HepG2 (cell line): ENCODE results near the gene HDLBP. TPM values are rescaled to one million over a fixed set of nuclear protein-coding genes. Genes with fewer than 3 reads are reported as not detected.
A peak's percentile ranks its signal among the peaks of the same experiment; 100 is the strongest.

Experiments
- CAMTA2 ChIP-seq: sonication (generic); formaldehyde crosslinking; IDR thresholded peaks from 2 replicates; pipeline ENCODE4 v1.4.0; 2020; ENCODE audit warnings: mild to moderate bottlenecking, missing genetic modification reagents, borderline replicate concordance
- DNMT1 ChIP-seq: sonication (generic); formaldehyde crosslinking; IDR thresholded peaks from 2 replicates; pipeline ENCODE4 v1.5.1; 2020; ENCODE audit warnings: mild to moderate bottlenecking, missing genetic modification reagents
- EEA1 ChIP-seq: sonication (generic); formaldehyde crosslinking; IDR thresholded peaks from 2 replicates; pipeline ENCODE4 v1.5.1; 2020; ENCODE audit warnings: mild to moderate bottlenecking, missing genetic modification reagents, borderline replicate concordance
- FOSL2 ChIP-seq: sonication (generic); formaldehyde crosslinking; IDR thresholded peaks from 2 replicates; pipeline ENCODE4 v1.4.0; 2020; ENCODE audit warnings: missing genetic modification reagents
- FOXM1 ChIP-seq: sonication (generic); formaldehyde crosslinking; IDR thresholded peaks from 2 replicates; pipeline ENCODE4 v1.5.0; 2020; ENCODE audit warnings: missing genetic modification reagents
- GABPA ChIP-seq, 2 experiments: IDR thresholded peaks; 2 replicates each; pipeline ENCODE4 v1.6.1; 2011 to 2016; ENCODE audit warnings: low read depth in 2 of 2, low read length in 1 of 2, missing biosample characterization in 1 of 2, missing genetic modification characterization in 1 of 2
- GABPB1 ChIP-seq: IDR thresholded peaks from 2 replicates; pipeline ENCODE4 v1.6.1; 2016; ENCODE audit warnings: mild to moderate bottlenecking, missing genetic modification reagents, moderate library complexity, missing compliant biosample characterization
- GTF2F1 ChIP-seq: fragments of 150-350 bp; IDR thresholded peaks from 2 replicates; pipeline ENCODE4 v1.6.1; 2014; ENCODE audit warnings: low read length
- HES4 ChIP-seq: sonication (generic); formaldehyde crosslinking; IDR thresholded peaks from 2 replicates; pipeline ENCODE4 v1.9.0; 2021; ENCODE audit warnings: mild to moderate bottlenecking, missing genetic modification reagents, borderline replicate concordance
- HIVEP1 ChIP-seq: sonication (generic); formaldehyde crosslinking; IDR thresholded peaks from 2 replicates; pipeline ENCODE4 v1.4.0; 2020; ENCODE audit warnings: mild to moderate bottlenecking, missing genetic modification reagents
- IRX3 ChIP-seq: sonication (generic); formaldehyde crosslinking; IDR thresholded peaks from 2 replicates; pipeline ENCODE4 v1.8.1; 2023; ENCODE audit warnings: mild to moderate bottlenecking, low read depth, missing genetic modification reagents, borderline replicate concordance
- MYC ChIP-seq: sonication (generic); formaldehyde crosslinking; IDR thresholded peaks from 2 replicates; pipeline ENCODE4 v1.9.0; 2021; ENCODE audit warnings: missing genetic modification reagents, borderline replicate concordance
- NAIF1 ChIP-seq: sonication (generic); formaldehyde crosslinking; IDR thresholded peaks from 2 replicates; pipeline ENCODE4 v1.5.0; 2020; ENCODE audit warnings: mild to moderate bottlenecking, missing genetic modification reagents, borderline replicate concordance
- NR2F6 ChIP-seq, 2 experiments: IDR thresholded peaks; 2 replicates each; pipeline ENCODE4 v1.6.1; 2016; ENCODE audit warnings: antibody characterized with exemption in 1 of 2, mild to moderate bottlenecking in 1 of 2
- REL ChIP-seq: sonication (generic); formaldehyde crosslinking; conservative IDR thresholded peaks from 2 replicates; pipeline ENCODE4 v1.8.0; 2022; ENCODE audit warnings: mild to moderate bottlenecking, missing genetic modification reagents, moderate library complexity
- ZFAT ChIP-seq: sonication (generic); formaldehyde crosslinking; conservative IDR thresholded peaks from 2 replicates; pipeline ENCODE4 v1.8.1; 2023; ENCODE audit warnings: missing genetic modification reagents, inconsistent platforms
- ZFP37 ChIP-seq: sonication (generic); formaldehyde crosslinking; IDR thresholded peaks from 2 replicates; pipeline ENCODE4 v1.4.0; 2020; ENCODE audit warnings: missing genetic modification reagents, borderline replicate concordance
- ZFP41 ChIP-seq: sonication (generic); formaldehyde crosslinking; IDR thresholded peaks from 2 replicates; pipeline ENCODE4 v1.4.0; 2020; ENCODE audit warnings: mild to moderate bottlenecking, missing genetic modification reagents, borderline replicate concordance
- ZNF160 ChIP-seq: sonication (generic); formaldehyde crosslinking; IDR thresholded peaks from 2 replicates; pipeline ENCODE4 v1.8.0; 2022; ENCODE audit warnings: mild to moderate bottlenecking, inconsistent platforms, missing genetic modification reagents
- ZNF274 ChIP-seq: sonication (generic); formaldehyde crosslinking; IDR thresholded peaks from 2 replicates; pipeline ENCODE4 v1.5.1; 2020; ENCODE audit warnings: mild to moderate bottlenecking, missing genetic modification reagents
- ZNF335 ChIP-seq: sonication (generic); formaldehyde crosslinking; IDR thresholded peaks from 2 replicates; pipeline ENCODE4 v1.4.0; 2020; ENCODE audit warnings: missing genetic modification reagents
- ZNF33B ChIP-seq: sonication (generic); formaldehyde crosslinking; IDR thresholded peaks from 2 replicates; pipeline ENCODE4 v1.5.1; 2020; ENCODE audit warnings: mild to moderate bottlenecking, missing genetic modification reagents
- ZNF879 ChIP-seq: sonication (generic); formaldehyde crosslinking; IDR thresholded peaks from 2 replicates; pipeline ENCODE4 v1.8.1; 2023; ENCODE audit warnings: missing genetic modification reagents
- polyA plus RNA-seq, 8 experiments: library from polyadenylated mRNA; depleted of rRNA in 3 of 8; stranded (reverse) in 7 of 8; unstranded in 1 of 8; fragments of >200 nt; fragmentation: Illumina TruSeq in 4 of 8; extraction: Trizol in 4 of 8; gene quantifications; 2 replicates each; pipeline versions ENCODE4 v1.2.1 to v1.2.3, GENCODE V29; 2011 to 2016; ENCODE audit warnings: low read depth in 4 of 8, missing spikeins in 1 of 8, mixed read lengths in 1 of 8; ENCODE audit not compliant: insufficient read depth in 1 of 8
- total RNA-seq, 5 experiments: library from RNA; depleted of rRNA; stranded (reverse); fragments of >200 nt; fragmentation: Illumina TruSeq; extraction: Trizol; gene quantifications; 2 replicates each; pipeline ENCODE4 v1.2.3, GENCODE V29; 2016; ENCODE audit warnings: low read depth in 1 of 5
- TF ChIP-seq, protein P1 (sequence below): IDR thresholded peaks from 2 replicates; pipeline ENCODE4 v1.6.1; 2016
- TF ChIP-seq, protein P2 (sequence below): sonication (generic); formaldehyde crosslinking; IDR thresholded peaks from 2 replicates; pipeline ENCODE4 v1.5.0; 2020; ENCODE audit warnings: mild to moderate bottlenecking, missing genetic modification reagents
- TF ChIP-seq, protein P3 (sequence below): sonication (generic); formaldehyde crosslinking; IDR thresholded peaks from 2 replicates; pipeline ENCODE4 v1.8.0; 2022; ENCODE audit warnings: mild to moderate bottlenecking, missing genetic modification reagents, moderate library complexity

HDLBP gene
- total and polyA plus RNA-seq, 2 of the 13 experiments (the other 11 are each of a cell fraction or from before 2014, with no cell fraction given): 464 to 707 TPM

DNA sequence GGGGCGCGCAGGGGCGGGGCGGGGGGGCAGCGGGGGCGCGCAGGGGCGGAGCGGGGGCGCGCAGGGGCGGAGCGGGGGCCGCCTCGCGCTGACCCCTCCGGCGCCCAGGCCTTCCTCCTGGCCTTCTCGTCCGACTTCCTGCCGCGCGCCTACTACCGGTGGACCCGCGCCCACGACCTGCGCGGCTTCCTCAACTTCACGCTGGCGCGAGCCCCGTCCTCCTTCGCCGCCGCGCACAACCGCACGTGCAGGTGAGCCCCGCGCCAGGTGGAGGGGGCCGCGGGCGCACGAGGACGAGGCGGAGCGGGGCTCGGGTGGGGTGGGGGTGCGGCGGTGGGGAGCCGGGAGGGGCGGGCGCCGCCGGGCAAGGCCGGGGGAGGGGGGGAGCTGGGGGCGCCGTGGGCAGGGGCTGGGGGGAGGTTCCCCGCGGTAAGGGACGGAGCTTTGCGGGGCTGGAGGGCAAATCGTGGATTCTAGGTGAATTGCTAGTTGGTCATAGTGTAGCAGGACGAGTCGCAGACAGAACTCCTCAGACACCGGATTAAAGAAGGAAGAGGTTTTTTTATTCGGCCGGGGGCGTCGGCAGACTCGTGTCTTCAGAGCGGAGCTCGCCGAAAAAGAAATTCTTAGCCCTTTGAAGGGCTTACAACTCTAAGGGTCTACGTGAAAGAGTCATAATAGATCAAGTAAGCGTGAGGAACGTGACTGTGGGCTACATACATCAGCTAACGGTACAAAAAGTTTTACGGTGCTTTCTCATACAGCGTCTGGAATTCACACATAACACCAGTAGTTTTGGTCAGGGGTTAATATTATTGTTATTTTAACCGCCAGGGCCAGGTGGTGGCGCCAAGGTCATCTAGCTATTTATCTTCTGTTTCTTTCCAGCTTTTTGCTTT, 97.1 kb downstream of the HDLBP start (continued):
- TF ChIP-seq NAIF1 (CRISPR knock-in tag) (peak; percentile 11; the same call in 1 of the 2 replicates), REL (CRISPR knock-in tag) (peak; percentile 41; the same call in 1 of the 2 replicates), ZNF335 (0 out of 2 replicates have a peak, but pooled peaks have one; percentile 21), IRX3 (CRISPR knock-in tag) (peak; percentile 82; the same call in 1 of the 2 replicates), GTF2F1 (no peak), ZNF879 (peak; percentile 95), ZNF33B (CRISPR knock-in tag) (peak; percentile 78; the same call in 1 of the 2 replicates), ZFP41 (CRISPR knock-in tag) (peak; percentile 79; the same call in 1 of the 2 replicates), FOSL2 (CRISPR knock-in tag) (0 out of 2 replicates have a peak, but pooled peaks have one; percentile 23), HES4 (CRISPR knock-in tag) (peak; percentile 98), ZFP37 (CRISPR knock-in tag) (0 out of 2 replicates have a peak, but pooled peaks have one; percentile 35), CAMTA2 (CRISPR knock-in tag) (no peak), ZNF274 (CRISPR knock-in tag) (peak; percentile 71), ZFAT (CRISPR knock-in tag) (0 out of 2 replicates have a peak, but pooled peaks have one; percentile 18), MYC (CRISPR knock-in tag) (peak; percentile 74), HIVEP1 (CRISPR knock-in tag) (peak; percentile 37; the same call in 1 of the 2 replicates), ZNF160 (CRISPR knock-in tag) (peak; percentile 43; the same call in 1 of the 2 replicates), GABPB1 (CRISPR knock-in tag) (peak; percentile 80), DNMT1 (0 out of 2 replicates have a peak, but pooled peaks have one; percentile 63), GABPA (IDR thresholded peaks at IDR 0.05; ENCODE audit: low read depth, low read length) (no peak), GABPA (CRISPR knock-in tag; IDR thresholded peaks at IDR 0.05; ENCODE audit: low read depth) (peak; percentile 57), NR2F6 (IDR thresholded peaks at IDR 0.05) (0 out of 2 replicates have a peak, but pooled peaks have one; percentile 2), NR2F6 (CRISPR knock-in tag; IDR thresholded peaks at IDR 0.05) (peak; percentile 60; the same call in 1 of the 2 replicates), EEA1 (CRISPR knock-in tag) (peak; percentile 88; the same call in 1 of the 2 replicates), FOXM1 (CRISPR knock-in tag) (peak; percentile 72; the same call in 1 of the 2 replicates)
- TF ChIP-seq, protein P1, sequence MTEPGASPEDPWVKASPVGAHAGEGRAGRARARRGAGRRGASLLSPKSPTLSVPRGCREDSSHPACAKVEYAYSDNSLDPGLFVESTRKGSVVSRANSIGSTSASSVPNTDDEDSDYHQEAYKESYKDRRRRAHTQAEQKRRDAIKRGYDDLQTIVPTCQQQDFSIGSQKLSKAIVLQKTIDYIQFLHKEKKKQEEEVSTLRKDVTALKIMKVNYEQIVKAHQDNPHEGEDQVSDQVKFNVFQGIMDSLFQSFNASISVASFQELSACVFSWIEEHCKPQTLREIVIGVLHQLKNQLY (CRISPR knock-in tag): no peak
- TF ChIP-seq, protein P2, sequence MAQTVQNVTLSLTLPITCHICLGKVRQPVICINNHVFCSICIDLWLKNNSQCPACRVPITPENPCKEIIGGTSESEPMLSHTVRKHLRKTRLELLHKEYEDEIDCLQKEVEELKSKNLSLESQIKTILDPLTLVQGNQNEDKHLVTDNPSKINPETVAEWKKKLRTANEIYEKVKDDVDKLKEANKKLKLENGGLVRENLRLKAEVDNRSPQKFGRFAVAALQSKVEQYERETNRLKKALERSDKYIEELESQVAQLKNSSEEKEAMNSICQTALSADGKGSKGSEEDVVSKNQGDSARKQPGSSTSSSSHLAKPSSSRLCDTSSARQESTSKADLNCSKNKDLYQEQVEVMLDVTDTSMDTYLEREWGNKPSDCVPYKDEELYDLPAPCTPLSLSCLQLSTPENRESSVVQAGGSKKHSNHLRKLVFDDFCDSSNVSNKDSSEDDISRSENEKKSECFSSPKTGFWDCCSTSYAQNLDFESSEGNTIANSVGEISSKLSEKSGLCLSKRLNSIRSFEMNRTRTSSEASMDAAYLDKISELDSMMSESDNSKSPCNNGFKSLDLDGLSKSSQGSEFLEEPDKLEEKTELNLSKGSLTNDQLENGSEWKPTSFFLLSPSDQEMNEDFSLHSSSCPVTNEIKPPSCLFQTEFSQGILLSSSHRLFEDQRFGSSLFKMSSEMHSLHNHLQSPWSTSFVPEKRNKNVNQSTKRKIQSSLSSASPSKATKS (CRISPR knock-in tag): no peak
- TF ChIP-seq, protein P3, sequence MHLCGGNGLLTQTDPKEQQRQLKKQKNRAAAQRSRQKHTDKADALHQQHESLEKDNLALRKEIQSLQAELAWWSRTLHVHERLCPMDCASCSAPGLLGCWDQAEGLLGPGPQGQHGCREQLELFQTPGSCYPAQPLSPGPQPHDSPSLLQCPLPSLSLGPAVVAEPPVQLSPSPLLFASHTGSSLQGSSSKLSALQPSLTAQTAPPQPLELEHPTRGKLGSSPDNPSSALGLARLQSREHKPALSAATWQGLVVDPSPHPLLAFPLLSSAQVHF: peak; percentile 90
